RPMI7951 (cell line): ENCODE results near the gene QRICH1. TPM values are rescaled to one million over a fixed set of nuclear protein-coding genes. Genes with fewer than 3 reads are reported as not detected.

Experiments
- DNase-seq: peaks from one replicate; pipeline ENCODE4 v3.0.0-alpha.2; 2012; ENCODE audit warnings: low read depth
- total RNA-seq: library from RNA; depleted of rRNA; stranded (reverse); fragments of >200 nt; shearing (Covaris generic); gene quantifications from 2 replicates; pipeline ENCODE4 v1.2.3, GENCODE V29; 2014; rRNA removed

QRICH1 gene
- 121 and 124 TPM in 2 replicates for total RNA-seq

- peak; percentile 98 for DNase-seq
These were observed at the start of gene QRICH1 for GRCh38 chr3:49093853-49094767. QRICH1 (minus strand) TSS chr3:49094071; CDS start chr3:49077017, 17,054 bp downstream.

GRCh38 chr3:49140080-49140479 lies 46.2 kb upstream of the QRICH1 start:
- DNase-seq, result no peak

GRCh38 chr3:49135499-49135898 lies 41.6 kb upstream of the QRICH1 start:
- DNase-seq, result no peak

- no peak for DNase-seq
These were observed 40.8 kb upstream of the QRICH1 start for GRCh38 chr3:49134471-49135265.

GRCh38 chr3:49133226-49133951 lies 39.5 kb upstream of the QRICH1 start:
- peak; percentile 90 for DNase-seq

GRCh38 chr3:49132437-49133225 lies 38.8 kb upstream of the QRICH1 start, which contains the start of gene LAMB2:
LAMB2 (minus strand) TSS chr3:49133050; CDS start chr3:49132867, 183 bp downstream.
- DNase-seq, result peak; percentile 93

- no peak for DNase-seq
These were observed 38.2 kb upstream of the QRICH1 start for GRCh38 chr3:49132073-49132436.

- no peak for DNase-seq
These were observed 37.7 kb upstream of the QRICH1 start for GRCh38 chr3:49131576-49131975.

GRCh38 chr3:49131040-49131439 lies 37.2 kb upstream of the QRICH1 start:
- DNase-seq, result no peak

GRCh38 chr3:49124991-49125670 lies 31.3 kb upstream of the QRICH1 start:
- no peak for DNase-seq

GRCh38 chr3:49124203-49124602 lies 30.3 kb upstream of the QRICH1 start:
- DNase-seq, result no peak

GRCh38 chr3:49123687-49124086 lies 29.8 kb upstream of the QRICH1 start:
- no peak for DNase-seq

- DNase-seq, result no peak
These were observed 29.1 kb upstream of the QRICH1 start for GRCh38 chr3:49122886-49123545.

GRCh38 chr3:49122451-49122850 lies 28.6 kb upstream of the QRICH1 start:
- DNase-seq, result no peak

GRCh38 chr3:49122022-49122421 lies 28.2 kb upstream of the QRICH1 start:
- no peak for DNase-seq

- DNase-seq, result no peak
These were observed 27.4 kb upstream of the QRICH1 start for GRCh38 chr3:49121132-49121736.

- peak; percentile 93 for DNase-seq
These were observed 26.7 kb upstream of the QRICH1 start, which contains the start of gene USP19 for GRCh38 chr3:49120438-49121131. USP19 (minus strand) TSS chr3:49120823; CDS start chr3:49119145, 1,678 bp downstream.

GRCh38 chr3:49120096-49120437 lies 26.2 kb upstream of the QRICH1 start:
- DNase-seq, result no peak

- DNase-seq, result peak; percentile 58
These were observed 25.6 kb upstream of the QRICH1 start for GRCh38 chr3:49119439-49119838.
